RKO (cell line): ENCODE data around the gene SLC9A9.

Experiments used
- DNase-seq: peaks from one replicate; pipeline ENCODE4 v3.0.0-alpha.2; 2016; ENCODE audit warnings: low spot score

The SLC9A9 gene

GRCh38 chr3:143243686-143244085, 604.6 kb downstream of the SLC9A9 start:
- no peak for DNase-seq

- DNase-seq, result no peak
Measured at GRCh38 chr3:143242691-143243090, 605.6 kb downstream of the SLC9A9 start.

- DNase-seq, result no peak
Measured at GRCh38 chr3:143242101-143242500, 606.2 kb downstream of the SLC9A9 start.

GRCh38 chr3:143241481-143241951, 606.8 kb downstream of the SLC9A9 start:
- DNase-seq, result no peak

GRCh38 chr3:143240886-143241285, 607.4 kb downstream of the SLC9A9 start:
- no peak for DNase-seq

GRCh38 chr3:143239031-143239430, 609.2 kb downstream of the SLC9A9 start:
- no peak for DNase-seq

GRCh38 chr3:143237077-143237627, 611.1 kb downstream of the SLC9A9 start:
- DNase-seq, result no peak

- DNase-seq, result no peak
Measured at GRCh38 chr3:143236226-143236964, 611.9 kb downstream of the SLC9A9 start.

GRCh38 chr3:143235614-143236204, 612.6 kb downstream of the SLC9A9 start:
- DNase-seq, result no peak

GRCh38 chr3:143234526-143234925, 613.7 kb downstream of the SLC9A9 start:
- no peak for DNase-seq

- no peak for DNase-seq
Measured at GRCh38 chr3:143232981-143233380, 615.3 kb downstream of the SLC9A9 start.

GRCh38 chr3:143228405-143228804, 619.9 kb downstream of the SLC9A9 start:
- no peak for DNase-seq

- DNase-seq, result no peak
Measured at GRCh38 chr3:143226678-143227291, 621.5 kb downstream of the SLC9A9 start.

- DNase-seq, result no peak
Measured at GRCh38 chr3:143224716-143225115, 623.6 kb downstream of the SLC9A9 start.

GRCh38 chr3:143222981-143223380, 625.3 kb downstream of the SLC9A9 start:
- no peak for DNase-seq

- no peak for DNase-seq
Measured at GRCh38 chr3:143222505-143222904, 625.8 kb downstream of the SLC9A9 start.

GRCh38 chr3:143221446-143221845, 626.8 kb downstream of the SLC9A9 start:
- no peak for DNase-seq

GRCh38 chr3:143220741-143221140, 627.5 kb downstream of the SLC9A9 start:
- no peak for DNase-seq

- DNase-seq, result no peak
Measured at GRCh38 chr3:143218166-143218835, 630.0 kb downstream of the SLC9A9 start.

GRCh38 chr3:143217283-143217682, 631.0 kb downstream of the SLC9A9 start:
- no peak for DNase-seq

GRCh38 chr3:143216709-143217182, 631.5 kb downstream of the SLC9A9 start:
- DNase-seq, result no peak
